HG03442 (cell line): ENCODE measurements around the gene ARCN1.
"Not testable (repeated sequence)": the region's sequence is repeated elsewhere in the genome, so short reads cannot be mapped to it uniquely, and the experiment has no call there.

Experiments
- ATAC-seq: cut with Tn5 transposase; IDR thresholded peaks from one replicate; pipeline ENCODE4 v1.9.1; 2021; ENCODE audit warnings: mild to moderate bottlenecking, moderate library complexity; ENCODE audit not compliant: unreplicated experiment

Gene ARCN1

GRCh38 chr11:118544010-118544646 is 28.1 kb upstream of the ARCN1 start:
- no peak for ATAC-seq

DNA sequence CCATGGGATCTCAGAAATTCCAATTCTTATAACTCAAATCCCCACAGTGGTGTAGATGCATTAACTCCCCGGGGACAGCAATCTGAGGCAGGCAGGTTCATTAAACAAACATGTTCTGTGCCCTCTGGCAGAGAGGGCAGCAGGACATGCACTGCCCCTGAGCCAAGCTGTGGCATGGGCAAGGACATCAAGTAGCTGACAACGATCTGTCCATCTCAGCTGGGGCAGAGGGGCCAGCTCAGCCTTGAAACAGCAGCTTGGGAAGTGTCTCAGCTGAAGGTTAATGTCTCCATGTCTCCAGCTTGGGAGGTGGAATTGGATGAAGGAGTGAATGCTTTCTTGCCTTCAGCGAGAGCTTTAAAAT is 27.6 kb upstream of the ARCN1 start:
- ATAC-seq = no peak

GRCh38 chr11:118545533-118545932 is 26.7 kb upstream of the ARCN1 start:
- ATAC-seq = no peak

- no peak for ATAC-seq
Observed at GRCh38 chr11:118547132-118547531, 25.1 kb upstream of the ARCN1 start.

DNA sequence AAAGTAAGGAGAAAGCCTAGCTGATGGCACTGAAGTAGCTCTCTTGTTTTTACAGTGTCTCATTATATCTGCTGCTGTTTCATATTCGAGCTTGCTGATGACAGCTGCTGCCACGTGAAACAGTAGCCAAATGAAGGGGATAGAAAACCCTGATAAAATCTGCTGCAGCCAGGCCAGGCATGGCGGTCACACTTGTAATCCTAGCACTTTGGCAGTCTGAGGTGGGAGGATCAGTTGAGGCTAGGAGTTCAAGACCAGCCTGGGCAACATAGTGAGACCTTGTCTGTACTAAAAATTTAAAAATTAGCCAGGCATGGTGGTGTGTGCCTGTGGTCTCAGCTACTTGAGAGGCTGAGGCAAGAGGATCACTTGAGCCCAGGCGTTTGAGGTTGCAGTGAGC is 19.9 kb upstream of the ARCN1 start:
- no peak for ATAC-seq

GRCh38 chr11:118560806-118561205 is 11.4 kb upstream of the ARCN1 start:
- ATAC-seq = no peak

DNA sequence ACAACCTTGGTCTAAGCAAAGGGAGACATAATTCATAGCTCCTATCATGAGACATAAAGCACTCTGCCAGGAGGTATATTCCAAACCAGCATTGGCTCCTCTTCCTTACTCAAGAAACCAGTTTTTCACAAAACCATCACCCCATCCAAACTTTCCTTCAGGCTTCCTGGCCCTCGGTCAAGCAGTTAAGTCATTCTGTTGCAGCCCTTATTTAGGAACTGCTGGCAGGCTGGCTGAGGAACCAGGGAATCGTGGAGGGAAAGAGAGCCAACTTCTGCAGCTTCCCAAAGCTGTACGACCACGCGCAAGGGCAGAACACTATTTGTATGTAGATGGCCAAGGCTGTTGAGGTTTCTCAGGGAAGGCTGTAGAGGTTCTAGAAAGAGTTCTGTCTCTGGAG is 7.2 kb upstream of the ARCN1 start:
- no peak for ATAC-seq

DNA sequence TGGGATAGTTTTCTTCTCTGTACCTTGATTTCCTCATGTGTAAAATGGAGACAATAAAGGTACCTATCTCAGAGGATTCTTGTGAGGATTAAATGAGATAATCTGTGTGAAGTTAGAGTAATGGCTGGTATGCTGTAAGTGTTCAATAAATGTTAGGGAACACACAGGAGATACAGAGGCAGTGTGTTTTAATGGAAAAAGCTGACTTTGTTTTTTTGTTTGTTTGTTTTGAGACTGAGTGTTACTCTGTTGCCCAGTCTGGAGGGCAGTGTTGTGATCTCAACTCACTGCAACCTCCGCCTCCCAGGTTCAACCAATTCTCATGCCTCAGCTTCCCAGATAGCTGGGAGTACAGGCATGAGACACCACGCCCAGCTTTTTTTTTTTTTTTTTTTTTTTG is 2.5 kb upstream of the ARCN1 start:
- ATAC-seq = no peak

DNA sequence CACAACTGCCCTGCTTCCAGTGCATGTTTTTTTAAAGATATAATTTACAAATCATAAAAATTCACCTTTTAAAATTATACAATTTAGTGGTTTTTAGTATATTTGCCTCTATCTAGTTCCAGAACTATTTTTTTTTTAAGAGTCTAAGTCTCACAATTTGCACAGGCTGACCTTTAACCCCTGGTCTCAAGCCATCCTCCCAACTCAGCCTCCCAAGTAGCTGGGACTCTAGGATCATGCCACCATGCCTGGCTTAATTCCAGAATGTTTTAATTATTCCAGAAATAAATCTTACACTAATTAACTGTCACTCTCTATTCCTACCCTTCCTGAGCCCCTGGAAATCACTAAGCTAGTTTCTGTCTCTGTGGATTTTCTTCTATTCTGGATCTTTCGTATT is 1.4 kb upstream of the ARCN1 start:
- no peak for ATAC-seq

GRCh38 chr11:118571701-118572060 is 528 bp upstream of the ARCN1 start:
- ATAC-seq = peak; percentile 8

- no peak for ATAC-seq
Observed at GRCh38 chr11:118572981-118573550, 857 bp downstream of the ARCN1 start.

DNA sequence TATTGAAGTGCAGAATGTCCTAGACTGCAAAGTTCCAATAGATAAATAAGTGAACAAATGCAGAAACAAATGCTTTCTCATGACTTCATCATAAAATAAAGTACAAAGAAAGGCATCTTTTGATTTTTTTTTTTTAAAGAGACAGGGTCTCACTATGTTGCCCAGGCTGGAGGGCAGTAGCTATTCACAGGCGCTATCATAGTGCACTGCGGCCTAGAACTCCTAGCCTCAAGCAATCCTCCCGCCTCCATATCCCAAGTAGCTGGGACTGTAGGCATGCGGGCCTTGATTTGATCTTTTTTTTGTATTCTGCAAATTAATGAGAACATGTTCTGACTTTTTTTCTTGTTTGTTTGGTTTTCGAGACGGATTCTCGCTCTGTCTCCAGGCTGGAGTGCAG is 2.4 kb downstream of the ARCN1 start:
- no peak for ATAC-seq

- ATAC-seq = not testable (repeated sequence)
Observed at GRCh38 chr11:118577995-118578394, 5.8 kb downstream of the ARCN1 start.

DNA sequence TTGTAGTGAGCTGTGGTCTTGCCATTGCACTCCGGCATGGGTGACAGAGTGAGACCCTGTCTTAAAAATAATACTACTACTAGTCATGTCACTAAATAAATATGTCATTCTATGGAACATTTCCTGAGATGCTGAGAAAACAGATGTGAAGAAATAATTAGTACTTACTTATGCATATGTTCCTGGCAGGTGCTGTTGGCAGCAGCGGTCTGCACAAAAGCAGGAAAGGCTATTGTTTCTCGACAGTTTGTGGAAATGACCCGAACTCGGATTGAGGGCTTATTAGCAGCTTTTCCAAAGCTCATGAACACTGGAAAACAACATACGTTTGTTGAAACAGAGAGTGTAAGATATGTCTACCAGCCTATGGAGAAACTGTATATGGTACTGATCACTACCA is 8.8 kb downstream of the ARCN1 start:
- ATAC-seq = no peak

GRCh38 chr11:118587952-118588351 is 15.7 kb downstream of the ARCN1 start:
- no peak for ATAC-seq

GRCh38 chr11:118592616-118593367 is 20.6 kb downstream of the ARCN1 start:
- no peak for ATAC-seq

- ATAC-seq = not testable (repeated sequence)
Observed at GRCh38 chr11:118594984-118595383, 22.8 kb downstream of the ARCN1 start.

GRCh38 chr11:118596224-118597146 is 24.3 kb downstream of the ARCN1 start:
- no peak for ATAC-seq

DNA sequence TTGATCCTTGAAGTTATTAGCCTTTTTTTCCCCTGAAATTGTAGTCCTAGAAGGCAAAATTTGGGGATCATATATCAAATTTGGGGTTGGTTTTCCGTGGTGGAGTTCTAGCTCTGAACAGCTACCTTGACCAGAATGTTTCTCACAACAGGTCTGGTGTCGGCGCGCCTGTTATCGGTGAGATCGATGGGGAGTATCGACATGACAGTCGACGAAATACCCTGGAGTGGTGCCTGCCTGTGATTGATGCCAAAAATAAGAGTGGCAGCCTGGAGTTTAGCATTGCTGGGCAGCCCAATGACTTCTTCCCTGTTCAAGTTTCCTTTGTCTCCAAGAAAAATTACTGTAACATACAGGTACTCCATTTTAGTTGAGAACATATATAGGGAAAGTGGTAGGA is 25.3 kb downstream of the ARCN1 start:
- ATAC-seq = no peak

DNA sequence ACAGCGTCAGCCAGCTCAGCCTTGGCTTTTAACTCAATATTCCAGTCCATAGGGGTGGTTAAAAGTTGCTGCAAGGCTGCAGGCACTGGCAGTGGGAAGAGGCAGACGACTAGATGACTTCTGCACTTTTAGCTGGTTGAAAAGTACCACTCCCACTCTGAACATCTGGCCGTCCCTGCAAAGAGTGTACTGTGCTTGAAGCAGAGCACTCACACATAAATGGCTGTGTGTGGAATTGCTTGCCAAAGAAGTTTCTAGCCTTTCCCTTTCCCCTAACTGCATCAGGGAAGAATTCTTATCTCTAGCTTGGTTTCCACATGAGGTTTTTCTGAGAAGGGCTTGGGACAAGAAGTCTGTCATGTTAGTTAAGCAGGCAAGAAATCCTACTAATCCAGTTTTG is 30.1 kb downstream of the ARCN1 start:
- ATAC-seq = no peak

- not testable (repeated sequence) for ATAC-seq
Observed at GRCh38 chr11:118603709-118604108, 31.5 kb downstream of the ARCN1 start.
